ENCODE measurements around the gene PRKCQ.

- TF ChIP-seq CTCF (IDR thresholded peaks at IDR 0.05) (no peak), POLR2A (IDR thresholded peaks at IDR 0.05) (no peak)
Observed at GRCh38 chr10:6535156-6535764, 44.8 kb downstream of the PRKCQ start.

Measured in breast epithelium (tissue), 3 donors.